ENCODE data around the gene KIAA0513.

The KIAA0513 gene

GRCh38 chr16:85068746-85069145, 41.2 kb downstream of the KIAA0513 start:
- H3K9me3 Mint-ChIP-seq = no peaks in the 10 kb centered on the region
- H3K4me1 Mint-ChIP-seq = peaks cover 13% of the 10 kb centered on the region
- no peak for DNase-seq
- no peak overlapping the region for H3K4me3 Mint-ChIP-seq
- H3K27me3 Mint-ChIP-seq (ENCODE audit: low read depth, poor library complexity) = no peaks in the 10 kb centered on the region
- TF ChIP-seq CTCF (IDR thresholded peaks at IDR 0.05) = no peak
- no peak overlapping the region for H3K27ac Mint-ChIP-seq
- H3K36me3 Mint-ChIP-seq (ENCODE audit: low read depth) = no peaks in the 10 kb centered on the region

DNA sequence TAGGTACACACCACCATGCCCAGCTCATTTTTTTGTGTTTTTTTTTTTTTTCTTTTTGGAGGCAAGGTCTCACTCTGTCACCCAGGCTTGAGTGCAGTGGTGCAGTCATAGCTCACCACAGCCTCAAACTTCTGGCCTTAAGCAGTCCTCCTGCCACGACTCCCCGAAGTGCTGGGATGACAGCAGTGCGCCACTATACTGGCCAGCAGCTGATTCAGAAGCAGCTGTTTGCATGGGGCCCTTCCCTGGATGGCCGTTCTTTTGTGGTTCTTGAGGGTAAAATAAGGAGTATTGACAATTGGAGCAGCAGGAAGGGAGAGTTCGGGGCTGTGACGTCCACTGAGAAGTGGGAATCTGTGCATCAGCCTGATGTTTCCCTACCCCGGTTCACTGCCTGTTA, 41.6 kb downstream of the KIAA0513 start:
- peaks cover 13% of the 10 kb centered on the region for H3K4me1 Mint-ChIP-seq
- no peak overlapping the region for H3K27ac Mint-ChIP-seq
- no peaks in the 10 kb centered on the region for H3K9me3 Mint-ChIP-seq
- no peak for TF ChIP-seq CTCF (IDR thresholded peaks at IDR 0.05)
- H3K27me3 Mint-ChIP-seq (ENCODE audit: low read depth, poor library complexity) = no peaks in the 10 kb centered on the region
- no peaks in the 10 kb centered on the region for H3K36me3 Mint-ChIP-seq (ENCODE audit: low read depth)
- no peak overlapping the region for H3K4me3 Mint-ChIP-seq
- DNase-seq = no peak

DNA sequence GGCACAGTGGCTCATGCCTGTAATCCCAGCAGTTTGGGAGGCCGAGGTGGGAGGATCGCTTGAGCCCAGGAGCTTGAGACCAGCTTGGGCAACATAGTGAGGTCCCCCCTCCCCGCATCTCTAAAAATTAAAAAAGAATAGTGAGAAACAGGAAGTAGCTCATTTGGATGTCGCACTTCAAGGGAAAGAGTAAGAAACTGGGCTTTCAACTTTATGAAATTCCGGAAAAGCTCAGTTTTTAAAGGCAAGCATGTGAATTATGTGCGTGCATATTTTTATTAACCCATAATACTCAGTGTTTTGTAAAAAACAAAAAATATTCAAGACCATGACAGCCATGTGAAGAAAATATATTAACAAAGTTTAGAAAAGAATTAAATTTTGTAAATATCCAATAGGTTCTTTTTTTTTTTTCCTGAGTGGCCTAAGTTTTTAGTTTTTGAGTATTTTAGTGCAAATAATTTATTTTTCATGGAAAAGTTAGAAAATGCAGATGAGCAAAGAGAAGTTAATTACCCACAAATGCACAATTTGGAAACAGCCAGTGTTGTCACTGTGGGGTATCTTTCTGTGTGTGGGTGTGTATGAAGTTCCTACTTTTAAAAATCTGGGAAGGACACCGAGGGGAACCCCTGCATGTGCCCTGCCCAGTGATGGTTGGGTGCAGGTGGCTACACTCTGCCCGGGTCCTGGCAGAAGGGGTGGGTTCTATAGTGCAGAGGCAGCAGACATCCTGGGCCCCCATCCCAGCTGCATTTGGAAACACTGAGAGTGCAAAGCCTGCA, 44.7 kb downstream of the KIAA0513 start:
- TF ChIP-seq CTCF (IDR thresholded peaks at IDR 0.05) = no peak
- DNase-seq = no peak
- no peaks in the 10 kb centered on the region for H3K27me3 Mint-ChIP-seq (ENCODE audit: low read depth, poor library complexity)
- no peaks in the 10 kb centered on the region for H3K9me3 Mint-ChIP-seq
- H3K36me3 Mint-ChIP-seq (ENCODE audit: low read depth) = peaks cover 5% of the 10 kb centered on the region
- no peak overlapping the region for H3K27ac Mint-ChIP-seq
- H3K4me3 Mint-ChIP-seq = no peak overlapping the region
- H3K4me1 Mint-ChIP-seq = peaks cover 13% of the 10 kb centered on the region

DNA sequence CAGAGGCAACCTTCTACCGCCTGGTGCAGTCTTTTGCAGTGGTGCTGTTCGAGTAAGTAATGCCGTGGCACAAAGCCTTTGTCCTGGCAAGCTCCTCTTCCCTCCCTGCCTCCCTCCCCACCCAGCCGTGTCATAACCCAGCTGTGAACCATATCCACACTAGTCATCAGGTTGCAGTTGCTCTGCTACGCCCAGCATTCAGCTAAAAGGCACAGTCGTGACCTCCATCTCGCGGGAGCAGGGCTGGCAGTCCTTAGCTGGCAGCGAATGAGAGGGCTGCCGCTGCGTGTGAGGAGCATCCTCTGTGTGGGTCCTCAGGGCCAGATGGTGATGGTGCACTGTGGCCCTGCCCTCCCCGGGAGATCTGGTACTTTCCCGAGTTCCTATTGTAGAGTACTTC, 45.4 kb downstream of the KIAA0513 start:
- H3K36me3 Mint-ChIP-seq (ENCODE audit: low read depth) = peaks cover 5% of the 10 kb centered on the region
- DNase-seq = no peak
- TF ChIP-seq CTCF (IDR thresholded peaks at IDR 0.05) = no peak
- peak overlapping the region; percentile 54 for H3K27ac Mint-ChIP-seq
- H3K4me3 Mint-ChIP-seq = no peak overlapping the region
- H3K4me1 Mint-ChIP-seq = peaks cover 13% of the 10 kb centered on the region
- H3K9me3 Mint-ChIP-seq = no peaks in the 10 kb centered on the region
- peaks cover under 1% of the 10 kb centered on the region for H3K27me3 Mint-ChIP-seq (ENCODE audit: low read depth, poor library complexity)

GRCh38 chr16:85074225-85074914, 46.8 kb downstream of the KIAA0513 start:
- Mint-ChIP-seq H3K36me3 (ENCODE audit: low read depth) (peaks cover 14% of the 10 kb centered on the region), H3K4me1 (peaks cover 17% of the 10 kb centered on the region), H3K27ac (no peak overlapping the region), H3K27me3 (ENCODE audit: low read depth, poor library complexity) (peaks cover 7% of the 10 kb centered on the region), H3K4me3 (no peak overlapping the region), H3K9me3 (no peaks in the 10 kb centered on the region)
- no peak for TF ChIP-seq CTCF (IDR thresholded peaks at IDR 0.05)
- no peak for DNase-seq

Measured in nephron progenitor cell (in vitro differentiated cells).